Endodermal cell (in vitro differentiated cells): Measurements from ENCODE around the gene IFT80. TPM values are rescaled to one million over a fixed set of nuclear protein-coding genes. Genes with fewer than 3 reads are reported as not detected.

Experiments
- DNase-seq: peaks from one replicate; pipeline ENCODE4 v3.0.0-alpha.2; 2017
- H3K27ac ChIP-seq: 2 replicates; pipeline ENCODE4 v1.5.1; 2013; ENCODE audit warnings: mild to moderate bottlenecking, low read depth, low read length, moderate library complexity
- H3K27me3 ChIP-seq: 2 replicates; pipeline ENCODE4 v1.6.1; 2013; ENCODE audit warnings: mild to moderate bottlenecking, low read length, moderate library complexity; ENCODE audit not compliant: insufficient read depth, control insufficient read depth, poor library complexity, severe bottlenecking
- H3K36me3 ChIP-seq: 2 replicates; pipeline ENCODE4 v1.7.0; 2013; ENCODE audit warnings: mild to moderate bottlenecking, low read length, moderate library complexity; ENCODE audit not compliant: control insufficient read depth, insufficient read depth
- H3K4me1 ChIP-seq: one replicate; pipeline ENCODE4 v1.7.0; 2013; ENCODE audit warnings: low read length; ENCODE audit not compliant: control insufficient read depth, insufficient read depth
- H3K4me3 ChIP-seq: 2 replicates; pipeline ENCODE4 v1.5.1; 2013; ENCODE audit warnings: mild to moderate bottlenecking, low read length, moderate library complexity
- H3K9ac ChIP-seq: 2 replicates; pipeline ENCODE4 v1.6.1; 2013; ENCODE audit warnings: mild to moderate bottlenecking, low read length, moderate library complexity; ENCODE audit not compliant: poor library complexity, severe bottlenecking; ENCODE audit errors: extremely low read depth
- H3K9me3 ChIP-seq: 2 replicates; pipeline ENCODE4 v1.6.1; 2013; ENCODE audit warnings: mild to moderate bottlenecking, low read length, moderate library complexity; ENCODE audit not compliant: control insufficient read depth
- H3K27ac Mint-ChIP-seq: 2 replicates; pipeline ENCODE4 v1.8.0; 2020; ENCODE audit warnings: mixed read lengths
- H3K27me3 Mint-ChIP-seq: 2 replicates; pipeline ENCODE4 v1.8.0; 2021; ENCODE audit warnings: mild to moderate bottlenecking, mixed read lengths; ENCODE audit not compliant: insufficient read depth
- H3K36me3 Mint-ChIP-seq: 2 replicates; pipeline ENCODE4 v1.8.0; 2020; ENCODE audit warnings: low read depth, mixed read lengths
- H3K4me1 Mint-ChIP-seq: 2 replicates; pipeline ENCODE4 v1.8.0; 2020; ENCODE audit warnings: mixed read lengths
- H3K4me3 Mint-ChIP-seq: 2 replicates; pipeline ENCODE4 v1.8.0; 2020; ENCODE audit warnings: mild to moderate bottlenecking, moderate library complexity, mixed read lengths
- H3K9me3 Mint-ChIP-seq: 2 replicates; pipeline ENCODE4 v1.8.0; 2020; ENCODE audit warnings: mild to moderate bottlenecking, mixed read lengths
- WGBS, 2 experiments: methylation state at CpG; one replicate each; pipeline versions ENCODE4 v1.1.5 to v1.1.7; 2013; ENCODE audit warnings: missing lambda C conversion rate in 2 of 2, mixed read lengths in 1 of 2; ENCODE audit not compliant: insufficient coverage in 1 of 2, insufficient read length in 1 of 2; 5-methylcytosine and 5-hydroxymethylcytosine counted together
- total RNA-seq, 2 donors: library from RNA; stranded (reverse); fragmentation: NEBNext Ultra II Directional in 1 of 2; extraction: Animal tissue kit (Norgen Biotek cat#: 25700) in 1 of 2; gene quantifications; 2 replicates in 1 of 2; 3 replicates in 1 of 2; pipeline ENCODE4 v1.2.1, GENCODE V29; 2021
- TF ChIP-seq, protein P1 (sequence below): fragments of 200-600 bp; sonication (generic); conservative IDR thresholded peaks from 2 replicates; pipeline ENCODE4 v1.5.0; 2021; ENCODE audit warnings: antibody characterized with exemption, mild to moderate bottlenecking

IFT80 gene
- total RNA-seq, 2 donors from 2014 or later = 35.0 to 40.6 TPM

- Mint-ChIP-seq H3K36me3 (peaks cover 8% of the 10 kb centered on the region), H3K4me1 (peaks cover 7% of the 10 kb centered on the region), H3K4me3 (no peak overlapping the region), H3K27ac (no peak overlapping the region), H3K9me3 (no peaks in the 10 kb centered on the region), H3K27me3 (no peaks in the 10 kb centered on the region)
- Histone ChIP-seq H3K27me3 (no peaks in the 10 kb centered on the region), H3K4me1 (peaks cover 6% of the 10 kb centered on the region), H3K27ac (no peak overlapping the region), H3K36me3 (no peaks in the 10 kb centered on the region), H3K9ac (no peak overlapping the region), H3K9me3 (no peaks in the 10 kb centered on the region), H3K4me3 (no peak overlapping the region)
- TF ChIP-seq, protein P1, sequence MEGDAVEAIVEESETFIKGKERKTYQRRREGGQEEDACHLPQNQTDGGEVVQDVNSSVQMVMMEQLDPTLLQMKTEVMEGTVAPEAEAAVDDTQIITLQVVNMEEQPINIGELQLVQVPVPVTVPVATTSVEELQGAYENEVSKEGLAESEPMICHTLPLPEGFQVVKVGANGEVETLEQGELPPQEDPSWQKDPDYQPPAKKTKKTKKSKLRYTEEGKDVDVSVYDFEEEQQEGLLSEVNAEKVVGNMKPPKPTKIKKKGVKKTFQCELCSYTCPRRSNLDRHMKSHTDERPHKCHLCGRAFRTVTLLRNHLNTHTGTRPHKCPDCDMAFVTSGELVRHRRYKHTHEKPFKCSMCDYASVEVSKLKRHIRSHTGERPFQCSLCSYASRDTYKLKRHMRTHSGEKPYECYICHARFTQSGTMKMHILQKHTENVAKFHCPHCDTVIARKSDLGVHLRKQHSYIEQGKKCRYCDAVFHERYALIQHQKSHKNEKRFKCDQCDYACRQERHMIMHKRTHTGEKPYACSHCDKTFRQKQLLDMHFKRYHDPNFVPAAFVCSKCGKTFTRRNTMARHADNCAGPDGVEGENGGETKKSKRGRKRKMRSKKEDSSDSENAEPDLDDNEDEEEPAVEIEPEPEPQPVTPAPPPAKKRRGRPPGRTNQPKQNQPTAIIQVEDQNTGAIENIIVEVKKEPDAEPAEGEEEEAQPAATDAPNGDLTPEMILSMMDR = no peak
- no peak for DNase-seq
- WGBS, 2 experiments = 94 to 100% methylated on average over 1 to 2 of the region's 2 CpGs
Measured at GRCh38 chr3:160265088-160265487, 133.9 kb downstream of the IFT80 start.

DNA sequence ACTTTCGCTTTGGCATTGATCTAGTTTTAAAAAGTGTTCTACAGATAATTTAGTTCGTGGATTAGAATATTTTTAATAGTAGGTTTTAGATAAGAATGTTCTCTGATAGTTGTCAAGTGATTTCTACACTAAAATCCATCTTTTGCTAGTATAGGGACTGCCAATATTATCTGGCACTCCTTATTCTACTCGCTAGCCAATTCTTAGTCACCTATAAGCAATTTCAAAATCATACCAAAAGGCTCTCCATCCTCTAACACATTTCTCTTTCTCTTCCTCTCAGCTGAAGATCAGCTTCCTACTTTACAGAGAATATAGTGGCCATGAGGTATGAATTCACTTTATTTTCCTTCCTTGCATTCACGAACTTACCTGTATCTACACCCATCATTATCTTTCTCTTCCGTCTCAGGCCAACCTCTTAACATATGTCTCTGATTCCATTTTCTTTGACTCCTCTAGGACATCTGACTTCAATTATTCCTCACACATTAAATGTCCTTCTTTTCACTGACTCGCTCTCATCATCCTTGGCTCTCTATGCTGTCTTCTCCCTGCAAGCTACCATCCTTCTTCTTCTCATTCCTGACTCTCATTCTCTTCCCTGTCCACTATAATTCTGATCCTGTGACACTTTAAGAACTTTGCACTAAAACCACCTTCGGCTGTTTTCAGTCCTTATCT lies 138.3 kb downstream of the IFT80 start:
- Mint-ChIP-seq H3K36me3 (peaks cover 11% of the 10 kb centered on the region), H3K4me3 (no peak overlapping the region), H3K4me1 (peaks cover 7% of the 10 kb centered on the region), H3K27me3 (no peaks in the 10 kb centered on the region), H3K9me3 (no peaks in the 10 kb centered on the region), H3K27ac (no peak overlapping the region)
- Histone ChIP-seq H3K9ac (no peak overlapping the region), H3K27ac (no peak overlapping the region), H3K27me3 (no peaks in the 10 kb centered on the region), H3K4me3 (no peak overlapping the region), H3K9me3 (no peaks in the 10 kb centered on the region), H3K36me3 (no peaks in the 10 kb centered on the region), H3K4me1 (peaks cover 6% of the 10 kb centered on the region)
- no peak for DNase-seq
- TF ChIP-seq, protein P1 = no peak
- 89 to 96% methylated on average over 6 to 7 of the region's 7 CpGs for WGBS, 2 experiments

DNA sequence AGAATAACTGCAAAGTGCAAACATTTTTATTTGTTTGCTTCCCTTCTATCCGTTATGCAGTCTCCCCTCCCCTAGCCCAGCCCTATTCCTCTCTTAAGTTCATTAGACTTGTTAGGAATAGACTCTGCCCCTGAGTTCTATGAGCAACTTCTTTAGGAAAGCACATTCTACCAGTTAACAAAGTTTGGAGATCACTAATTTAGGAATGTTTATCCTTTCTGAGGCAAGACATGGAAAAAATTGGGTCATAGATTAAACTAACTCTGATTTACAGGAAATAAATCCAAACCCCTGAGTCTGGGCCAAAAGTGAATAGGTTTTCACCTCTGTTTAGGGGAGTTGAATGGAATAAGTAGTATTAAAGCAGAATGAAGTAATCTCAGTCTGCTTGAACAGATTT lies 139.4 kb downstream of the IFT80 start:
- Histone ChIP-seq H3K4me3 (no peak overlapping the region), H3K4me1 (no peaks in the 10 kb centered on the region), H3K36me3 (no peaks in the 10 kb centered on the region), H3K27me3 (no peaks in the 10 kb centered on the region), H3K27ac (no peak overlapping the region), H3K9me3 (no peaks in the 10 kb centered on the region), H3K9ac (no peak overlapping the region)
- no peaks in the 10 kb centered on the region for H3K9me3 Mint-ChIP-seq
- peaks cover 3% of the 10 kb centered on the region for H3K4me1 Mint-ChIP-seq
- no peaks in the 10 kb centered on the region for H3K27me3 Mint-ChIP-seq
- DNase-seq = no peak
- H3K36me3 Mint-ChIP-seq = peaks cover 8% of the 10 kb centered on the region
- no peak overlapping the region for H3K4me3 Mint-ChIP-seq
- WGBS, 2 experiments = 81 to 91% methylated on average over 1 of the region's 1 CpG
- no peak overlapping the region for H3K27ac Mint-ChIP-seq
- TF ChIP-seq, protein P1 = no peak
